AG09309 (cell line): ENCODE data around the gene FERMT2.

Experiments used
- DNase-seq: peaks from one replicate; pipeline ENCODE4 v3.0.0-alpha.2; 2010; ENCODE audit warnings: low read depth
- H3K4me3 ChIP-seq: 2 replicates; pipeline ENCODE4 v1.5.1; 2011; ENCODE audit warnings: mild to moderate bottlenecking, low read depth, low read length, moderate library complexity; ENCODE audit not compliant: control insufficient read depth
- TF ChIP-seq, protein P1 (sequence below): IDR thresholded peaks from 2 replicates; pipeline ENCODE4 v1.5.1; 2011; ENCODE audit warnings: mild to moderate bottlenecking, low read depth, low read length, inconsistent platforms; ENCODE audit not compliant: insufficient read depth, control insufficient read depth; ENCODE audit errors: missing control alignments

Gene FERMT2

DNA sequence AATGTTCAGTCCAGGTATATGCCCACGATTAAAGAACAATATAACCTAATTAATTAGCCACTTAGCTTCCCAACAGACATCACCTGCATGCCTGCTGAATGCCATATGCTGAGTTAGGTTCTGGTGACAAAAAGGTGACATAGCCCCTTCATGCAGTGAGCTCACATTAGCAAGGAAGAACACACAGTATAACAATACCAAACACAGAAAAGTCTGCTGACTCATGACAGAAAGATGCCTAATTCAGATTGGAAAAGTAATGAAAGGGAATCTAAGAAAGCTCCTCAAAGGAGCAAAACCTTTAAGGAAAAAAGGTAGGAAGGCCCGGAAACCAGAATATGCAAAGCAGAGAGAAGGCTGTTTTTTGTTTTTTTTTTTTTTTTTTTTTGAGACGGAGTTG is 59.0 kb downstream of the FERMT2 start:
- H3K4me3 ChIP-seq: no peak overlapping the region
- DNase-seq: no peak
- TF ChIP-seq, protein P1, sequence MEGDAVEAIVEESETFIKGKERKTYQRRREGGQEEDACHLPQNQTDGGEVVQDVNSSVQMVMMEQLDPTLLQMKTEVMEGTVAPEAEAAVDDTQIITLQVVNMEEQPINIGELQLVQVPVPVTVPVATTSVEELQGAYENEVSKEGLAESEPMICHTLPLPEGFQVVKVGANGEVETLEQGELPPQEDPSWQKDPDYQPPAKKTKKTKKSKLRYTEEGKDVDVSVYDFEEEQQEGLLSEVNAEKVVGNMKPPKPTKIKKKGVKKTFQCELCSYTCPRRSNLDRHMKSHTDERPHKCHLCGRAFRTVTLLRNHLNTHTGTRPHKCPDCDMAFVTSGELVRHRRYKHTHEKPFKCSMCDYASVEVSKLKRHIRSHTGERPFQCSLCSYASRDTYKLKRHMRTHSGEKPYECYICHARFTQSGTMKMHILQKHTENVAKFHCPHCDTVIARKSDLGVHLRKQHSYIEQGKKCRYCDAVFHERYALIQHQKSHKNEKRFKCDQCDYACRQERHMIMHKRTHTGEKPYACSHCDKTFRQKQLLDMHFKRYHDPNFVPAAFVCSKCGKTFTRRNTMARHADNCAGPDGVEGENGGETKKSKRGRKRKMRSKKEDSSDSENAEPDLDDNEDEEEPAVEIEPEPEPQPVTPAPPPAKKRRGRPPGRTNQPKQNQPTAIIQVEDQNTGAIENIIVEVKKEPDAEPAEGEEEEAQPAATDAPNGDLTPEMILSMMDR: no peak

DNA sequence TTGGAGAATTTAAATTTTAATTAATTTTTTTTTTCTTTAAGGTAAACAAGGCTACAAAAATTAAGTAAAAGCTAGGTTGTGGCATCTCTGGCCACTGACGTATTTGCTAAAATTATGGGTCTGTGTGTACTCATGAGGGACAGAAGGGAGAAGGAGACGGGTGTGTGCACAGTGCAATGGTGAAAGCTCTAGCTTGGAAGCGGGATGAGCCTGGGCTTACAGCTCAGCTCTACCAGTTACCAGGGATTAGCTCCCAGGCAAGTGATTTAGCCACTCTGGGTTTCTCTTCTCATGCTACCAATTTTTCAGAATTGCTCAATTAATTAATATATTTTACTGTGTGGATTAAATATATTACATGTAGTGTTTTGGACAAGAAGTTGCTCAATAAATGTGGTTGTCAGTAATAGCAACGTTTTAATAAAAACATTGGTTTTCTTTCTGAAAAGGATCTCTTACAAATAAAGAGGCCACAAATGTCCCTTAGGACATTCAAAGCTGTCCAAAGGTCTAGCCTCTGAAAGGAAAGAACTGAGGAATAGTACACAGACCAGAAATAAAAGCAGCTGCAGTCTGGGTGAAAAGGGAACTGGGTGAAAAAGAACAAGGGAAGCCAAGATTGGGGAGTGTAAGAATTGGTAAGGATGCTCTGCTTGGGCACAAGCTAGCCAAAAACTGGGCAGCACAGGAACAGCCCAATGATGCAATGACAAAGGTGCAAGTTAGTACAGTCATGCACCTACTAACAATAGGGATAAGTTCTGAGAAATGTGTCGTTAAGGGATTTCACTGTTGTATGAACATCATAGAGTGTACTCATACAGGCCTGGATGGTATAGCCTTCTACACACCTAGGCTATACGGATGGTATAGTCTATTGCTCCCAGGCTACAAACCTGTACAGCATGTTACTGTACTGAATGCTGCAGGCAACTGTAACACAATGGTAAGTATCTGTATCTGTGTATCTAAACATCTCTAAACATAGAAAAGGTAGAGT is 61.7 kb downstream of the FERMT2 start:
- TF ChIP-seq, protein P1: no peak
- H3K4me3 ChIP-seq: no peak overlapping the region
- DNase-seq: no peak

DNA sequence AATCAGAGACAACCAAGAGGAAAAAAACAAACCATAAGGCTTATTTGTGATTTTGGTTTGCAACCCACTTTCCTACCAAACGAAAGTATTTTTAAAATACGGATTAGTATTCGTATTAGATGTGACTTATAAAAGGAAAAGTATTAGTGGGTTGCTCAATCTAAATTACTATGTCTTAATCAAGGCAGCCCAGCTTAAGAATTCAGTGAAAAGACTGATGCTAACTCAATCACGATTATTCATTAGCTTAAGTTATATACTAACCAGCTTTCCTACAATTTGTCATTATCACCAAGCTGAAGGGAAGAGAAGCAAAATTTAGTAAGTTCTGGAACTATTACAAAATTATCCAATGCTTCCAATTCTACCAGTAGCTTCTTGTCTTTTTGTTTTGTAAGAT is 62.7 kb downstream of the FERMT2 start:
- TF ChIP-seq, protein P1: no peak
- H3K4me3 ChIP-seq: no peak overlapping the region
- DNase-seq: no peak

DNA sequence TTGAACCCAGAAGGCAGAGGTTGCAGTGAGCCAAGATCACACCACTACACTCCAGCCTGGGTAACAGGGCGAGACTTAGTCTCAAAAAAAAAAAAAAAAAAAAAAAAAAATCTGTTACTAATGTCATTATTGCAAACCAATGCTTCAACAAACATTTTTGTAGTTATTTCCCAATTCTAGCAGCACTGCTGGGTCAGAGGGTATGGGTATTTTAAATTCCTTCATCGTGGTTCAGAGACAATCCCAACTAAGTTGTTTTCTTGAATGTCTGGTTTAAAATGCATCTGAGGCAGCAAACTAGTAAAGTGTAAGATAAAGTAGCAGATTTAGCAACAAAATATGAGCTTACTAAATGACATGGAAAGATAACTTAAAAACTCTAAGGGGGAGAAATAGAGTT is 65.6 kb downstream of the FERMT2 start:
- H3K4me3 ChIP-seq: no peak overlapping the region
- DNase-seq: peak; percentile 61
- TF ChIP-seq, protein P1: no peak

DNA sequence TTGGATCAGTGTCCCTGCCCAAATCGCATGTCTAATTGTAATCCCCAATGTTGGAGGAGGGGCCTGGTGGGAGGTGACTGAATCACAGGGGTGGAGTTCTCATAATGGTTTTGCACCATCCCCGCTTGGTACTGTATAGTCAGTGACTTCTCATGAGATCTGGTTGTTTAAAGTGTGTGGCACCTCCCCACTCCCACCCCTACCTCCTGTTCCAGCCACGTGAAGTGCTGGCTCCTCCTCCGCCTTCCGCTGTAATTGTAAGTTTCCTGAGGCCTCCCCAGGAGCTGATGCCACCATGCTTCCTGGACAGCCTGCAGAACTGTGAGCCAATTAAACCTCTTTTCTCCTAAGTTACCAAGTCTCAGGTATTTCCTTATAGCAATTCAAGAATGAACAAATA is 67.2 kb downstream of the FERMT2 start:
- no peak for DNase-seq
- TF ChIP-seq, protein P1: no peak
- H3K4me3 ChIP-seq: no peak overlapping the region

DNA sequence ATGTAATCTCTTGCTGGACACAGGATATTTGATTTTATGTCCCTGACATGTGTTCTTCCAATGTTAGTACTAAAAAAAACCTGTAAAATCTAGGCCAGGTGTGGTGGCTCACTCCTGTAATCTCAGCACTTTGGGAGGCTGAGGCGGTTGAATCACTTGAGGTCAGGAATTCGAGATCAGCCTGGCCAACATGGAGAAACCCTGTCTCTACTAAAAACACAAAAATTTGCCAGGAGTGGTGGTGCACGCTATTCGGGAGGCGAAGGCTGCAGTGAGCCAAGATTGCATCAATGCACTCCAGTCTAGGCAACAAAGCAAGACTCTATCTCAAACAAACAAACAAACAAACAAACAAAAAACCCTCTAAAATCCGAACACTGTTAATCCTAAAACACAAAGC is 68.0 kb downstream of the FERMT2 start:
- DNase-seq: no peak
- TF ChIP-seq, protein P1: no peak
- no peak overlapping the region for H3K4me3 ChIP-seq
